Astrocyte (in vitro differentiated cells and primary cell): Measurements from ENCODE around the gene GSN. TPM values are rescaled to one million over a fixed set of nuclear protein-coding genes. Genes with fewer than 3 reads are reported as not detected.

Experiments used
- DNase-seq: peaks from one replicate; pipeline ENCODE4 v3.0.0-alpha.2; 2010; ENCODE audit warnings: low read depth
- FAIRE-seq: peaks from 2 replicates; lab custom pipeline; 2011; peaks lifted over from hg19 to GRCh38; lab: Jason Lieb, UNC
- H2AFZ ChIP-seq: 2 replicates; pipeline ENCODE4 v1.6.0; 2012; ENCODE audit warnings: low read depth, low read length, inconsistent platforms
- H3K27ac ChIP-seq: 2 replicates; pipeline ENCODE4 v1.5.1; 2011; ENCODE audit warnings: low read depth, low read length, inconsistent platforms
- H3K27me3 ChIP-seq: 2 replicates; pipeline ENCODE4 v1.6.0; 2011; ENCODE audit warnings: low read length, inconsistent platforms; ENCODE audit not compliant: insufficient read depth
- H3K36me3 ChIP-seq: 2 replicates; pipeline ENCODE4 v1.5.1; 2011; ENCODE audit warnings: low read length, inconsistent platforms; ENCODE audit not compliant: insufficient read depth
- H3K4me1 ChIP-seq: 2 replicates; pipeline ENCODE4 v1.5.1; 2011; ENCODE audit warnings: low read length, inconsistent platforms; ENCODE audit not compliant: insufficient read depth
- H3K4me2 ChIP-seq: 2 replicates; pipeline ENCODE4 v1.6.0; 2012; ENCODE audit warnings: low read length, inconsistent platforms
- H3K4me3 ChIP-seq: 2 replicates; pipeline ENCODE4 v1.5.1; 2011; ENCODE audit warnings: low read depth, mild to moderate bottlenecking, low read length, inconsistent platforms; ENCODE audit not compliant: insufficient read depth
- H3K79me2 ChIP-seq: 2 replicates; pipeline ENCODE4 v1.6.0; 2012; ENCODE audit warnings: mild to moderate bottlenecking, low read length, inconsistent platforms; ENCODE audit not compliant: insufficient read depth
- H3K9ac ChIP-seq: 2 replicates; pipeline ENCODE4 v1.6.0; 2012; ENCODE audit warnings: mild to moderate bottlenecking, low read length, inconsistent platforms
- H3K9me3 ChIP-seq: 2 replicates; pipeline ENCODE4 v1.5.1; 2012; ENCODE audit warnings: low read depth, mild to moderate bottlenecking, low read length, inconsistent platforms; ENCODE audit not compliant: insufficient read depth
- H4K20me1 ChIP-seq: 2 replicates; pipeline ENCODE4 v1.6.0; 2012; ENCODE audit warnings: low read length, inconsistent platforms; ENCODE audit not compliant: insufficient read depth
- H3K27ac Mint-ChIP-seq: one replicate; pipeline ENCODE4 v1.8.0; 2021; ENCODE audit warnings: mild to moderate bottlenecking, mixed read lengths; ENCODE audit not compliant: unreplicated experiment
- H3K27me3 Mint-ChIP-seq: one replicate; pipeline ENCODE4 v1.8.0; 2021; ENCODE audit warnings: low read depth, mixed read lengths; ENCODE audit not compliant: unreplicated experiment
- H3K36me3 Mint-ChIP-seq: one replicate; pipeline ENCODE4 v1.8.0; 2021; ENCODE audit warnings: low read depth, mixed read lengths; ENCODE audit not compliant: unreplicated experiment
- H3K4me1 Mint-ChIP-seq: one replicate; pipeline ENCODE4 v1.8.0; 2021; ENCODE audit warnings: low read depth, mixed read lengths; ENCODE audit not compliant: unreplicated experiment
- H3K4me3 Mint-ChIP-seq: one replicate; pipeline ENCODE4 v1.8.0; 2021; ENCODE audit warnings: mild to moderate bottlenecking, moderate library complexity, mixed read lengths; ENCODE audit not compliant: unreplicated experiment
- H3K9me3 Mint-ChIP-seq: one replicate; pipeline ENCODE4 v1.8.0; 2021; ENCODE audit warnings: mild to moderate bottlenecking, mixed read lengths; ENCODE audit not compliant: unreplicated experiment
- EZH2 ChIP-seq: IDR thresholded peaks from 2 replicates; pipeline ENCODE4 v1.6.1; 2012; ENCODE audit warnings: mild to moderate bottlenecking, low read length, inconsistent platforms; ENCODE audit not compliant: insufficient read depth
- total RNA-seq: library from RNA; stranded (reverse); gene quantifications from 2 replicates; pipeline ENCODE4 v1.2.1, GENCODE V29; 2021
- TF ChIP-seq, protein P1 (sequence below): IDR thresholded peaks from 2 replicates; pipeline ENCODE4 v1.5.1; 2011; ENCODE audit warnings: low read depth, mild to moderate bottlenecking, inconsistent platforms, low read length, moderate library complexity; ENCODE audit not compliant: insufficient read depth

GSN gene
- total RNA-seq, 1 donor from 2014 or later, result 260 TPM

DNA sequence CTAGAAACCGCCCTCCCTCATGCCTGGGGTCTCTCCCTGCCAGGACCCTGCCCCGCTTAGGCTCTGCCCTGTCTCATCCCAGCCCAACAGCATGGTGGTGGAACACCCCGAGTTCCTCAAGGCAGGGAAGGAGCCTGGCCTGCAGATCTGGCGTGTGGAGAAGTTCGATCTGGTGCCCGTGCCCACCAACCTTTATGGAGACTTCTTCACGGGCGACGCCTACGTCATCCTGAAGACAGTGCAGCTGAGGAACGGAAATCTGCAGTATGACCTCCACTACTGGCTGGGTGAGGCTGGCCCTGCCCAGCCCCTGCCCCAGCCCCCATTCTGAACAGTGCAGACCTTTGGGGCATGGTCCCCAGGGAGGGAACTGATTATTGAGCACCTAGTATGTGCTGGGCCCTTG lies 33.9 kb downstream of the GSN start:
- H3K27me3 ChIP-seq, result no peaks in the 10 kb centered on the region
- H3K27ac ChIP-seq, result no peak overlapping the region
- H3K4me2 ChIP-seq, result no peak overlapping the region
- H3K9me3 ChIP-seq, result no peaks in the 10 kb centered on the region
- no peak overlapping the region for H3K9ac ChIP-seq
- TF ChIP-seq EZH2, result no peak
- TF ChIP-seq, protein P1, sequence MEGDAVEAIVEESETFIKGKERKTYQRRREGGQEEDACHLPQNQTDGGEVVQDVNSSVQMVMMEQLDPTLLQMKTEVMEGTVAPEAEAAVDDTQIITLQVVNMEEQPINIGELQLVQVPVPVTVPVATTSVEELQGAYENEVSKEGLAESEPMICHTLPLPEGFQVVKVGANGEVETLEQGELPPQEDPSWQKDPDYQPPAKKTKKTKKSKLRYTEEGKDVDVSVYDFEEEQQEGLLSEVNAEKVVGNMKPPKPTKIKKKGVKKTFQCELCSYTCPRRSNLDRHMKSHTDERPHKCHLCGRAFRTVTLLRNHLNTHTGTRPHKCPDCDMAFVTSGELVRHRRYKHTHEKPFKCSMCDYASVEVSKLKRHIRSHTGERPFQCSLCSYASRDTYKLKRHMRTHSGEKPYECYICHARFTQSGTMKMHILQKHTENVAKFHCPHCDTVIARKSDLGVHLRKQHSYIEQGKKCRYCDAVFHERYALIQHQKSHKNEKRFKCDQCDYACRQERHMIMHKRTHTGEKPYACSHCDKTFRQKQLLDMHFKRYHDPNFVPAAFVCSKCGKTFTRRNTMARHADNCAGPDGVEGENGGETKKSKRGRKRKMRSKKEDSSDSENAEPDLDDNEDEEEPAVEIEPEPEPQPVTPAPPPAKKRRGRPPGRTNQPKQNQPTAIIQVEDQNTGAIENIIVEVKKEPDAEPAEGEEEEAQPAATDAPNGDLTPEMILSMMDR, result no peak
- peaks cover 4% of the 10 kb centered on the region for H3K79me2 ChIP-seq
- no peaks in the 10 kb centered on the region for H3K9me3 Mint-ChIP-seq
- no peak overlapping the region for H3K4me3 ChIP-seq
- peaks cover 11% of the 10 kb centered on the region for H3K4me1 ChIP-seq
- no peak overlapping the region for H2AFZ ChIP-seq
- peaks cover 35% of the 10 kb centered on the region for H4K20me1 ChIP-seq
- FAIRE-seq (no peak), DNase-seq (no peak)
- H3K27me3 Mint-ChIP-seq, result peaks cover 1% of the 10 kb centered on the region
- peaks cover 27% of the 10 kb centered on the region for H3K36me3 Mint-ChIP-seq
- H3K36me3 ChIP-seq, result peaks cover 17% of the 10 kb centered on the region
- no peak overlapping the region for H3K27ac Mint-ChIP-seq
- peaks cover 22% of the 10 kb centered on the region for H3K4me1 Mint-ChIP-seq
- no peak overlapping the region for H3K4me3 Mint-ChIP-seq

DNA sequence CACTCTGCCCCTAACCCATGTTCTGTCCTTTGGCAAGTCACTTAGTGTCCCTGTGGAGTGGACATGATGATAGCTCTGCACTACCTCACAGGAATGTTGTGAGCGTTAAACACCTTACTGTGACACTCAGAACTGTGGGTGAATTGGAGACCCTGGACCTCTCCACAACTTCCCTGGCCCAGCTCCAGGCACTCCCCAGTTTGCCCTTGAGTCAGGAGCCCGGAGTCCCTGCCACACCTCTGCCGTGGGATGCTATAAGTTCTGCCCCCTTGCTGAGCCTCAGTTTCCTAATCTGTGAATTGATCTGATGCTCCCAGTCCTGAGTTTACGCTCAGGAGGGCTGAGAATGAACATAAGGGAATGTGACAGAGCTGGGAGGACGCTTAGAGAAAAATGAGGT lies 34.4 kb downstream of the GSN start:
- TF ChIP-seq, protein P1, result no peak
- TF ChIP-seq EZH2, result no peak
- Histone ChIP-seq H3K4me3 (no peak overlapping the region), H3K9me3 (no peaks in the 10 kb centered on the region), H3K4me2 (no peak overlapping the region), H3K27me3 (no peaks in the 10 kb centered on the region), H3K4me1 (peaks cover 11% of the 10 kb centered on the region), H2AFZ (no peak overlapping the region), H3K79me2 (peaks cover 4% of the 10 kb centered on the region), H3K27ac (no peak overlapping the region), H3K9ac (no peak overlapping the region), H4K20me1 (peaks cover 35% of the 10 kb centered on the region), H3K36me3 (peaks cover 19% of the 10 kb centered on the region)
- Mint-ChIP-seq H3K4me1 (peaks cover 21% of the 10 kb centered on the region), H3K27me3 (peaks cover 1% of the 10 kb centered on the region), H3K36me3 (peaks cover 27% of the 10 kb centered on the region), H3K27ac (no peak overlapping the region), H3K4me3 (no peak overlapping the region), H3K9me3 (no peaks in the 10 kb centered on the region)
- FAIRE-seq (no peak), DNase-seq (no peak)

DNA sequence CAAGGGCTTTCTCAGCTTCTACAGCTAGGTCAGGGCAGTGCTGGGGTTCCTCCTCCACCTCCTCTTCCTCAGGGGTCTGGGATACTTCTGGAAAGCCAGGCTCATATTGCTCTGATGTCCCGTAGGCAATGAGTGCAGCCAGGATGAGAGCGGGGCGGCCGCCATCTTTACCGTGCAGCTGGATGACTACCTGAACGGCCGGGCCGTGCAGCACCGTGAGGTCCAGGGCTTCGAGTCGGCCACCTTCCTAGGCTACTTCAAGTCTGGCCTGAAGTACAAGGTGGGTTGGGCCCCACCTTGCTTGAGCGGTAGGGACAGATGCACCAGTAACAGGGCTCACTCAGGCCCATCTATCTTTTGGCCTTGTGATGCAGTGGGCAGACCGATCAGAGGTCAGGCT lies 34.8 kb downstream of the GSN start:
- Histone ChIP-seq H3K27me3 (no peaks in the 10 kb centered on the region), H3K4me2 (no peak overlapping the region), H3K4me1 (peaks cover 11% of the 10 kb centered on the region), H3K9me3 (no peaks in the 10 kb centered on the region), H3K27ac (no peak overlapping the region), H3K79me2 (peaks cover 4% of the 10 kb centered on the region), H3K36me3 (peaks cover 23% of the 10 kb centered on the region), H2AFZ (no peak overlapping the region), H3K4me3 (no peak overlapping the region), H3K9ac (no peak overlapping the region), H4K20me1 (peaks cover 35% of the 10 kb centered on the region)
- H3K27me3 Mint-ChIP-seq, result peaks cover 1% of the 10 kb centered on the region
- H3K27ac Mint-ChIP-seq, result no peak overlapping the region
- FAIRE-seq, result no peak
- peaks cover 20% of the 10 kb centered on the region for H3K4me1 Mint-ChIP-seq
- H3K4me3 Mint-ChIP-seq, result no peak overlapping the region
- peaks cover 29% of the 10 kb centered on the region for H3K36me3 Mint-ChIP-seq
- no peak for DNase-seq
- TF ChIP-seq, protein P1, result no peak
- no peak for TF ChIP-seq EZH2
- H3K9me3 Mint-ChIP-seq, result no peaks in the 10 kb centered on the region
